Measurements from ENCODE around the gene MUC16.

Gene MUC16

DNA sequence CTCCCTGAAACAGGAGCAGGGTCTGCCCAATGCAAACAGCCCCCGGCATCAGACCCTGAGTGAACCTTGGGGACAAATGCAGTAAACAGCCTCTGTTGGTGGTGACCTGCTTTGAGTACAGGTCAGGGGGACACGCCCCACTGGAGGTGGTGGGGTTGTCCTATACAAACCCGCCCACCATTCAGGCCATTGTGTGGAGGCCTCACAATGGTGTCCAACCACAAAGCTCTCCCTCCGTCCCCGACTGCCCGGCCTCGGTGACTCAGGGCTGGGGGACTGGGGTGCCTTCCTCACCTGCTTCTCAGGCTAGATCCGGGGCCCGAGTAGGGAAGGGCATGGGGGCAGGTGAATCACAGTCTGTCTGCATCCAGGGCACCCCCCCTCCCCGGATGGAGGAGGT is 1.5 kb downstream of the MUC16 start:
- DNase-seq, result no peak

GRCh38 chr19:9000933-9001332 is 9.3 kb downstream of the MUC16 start:
- DNase-seq, result no peak

DNA sequence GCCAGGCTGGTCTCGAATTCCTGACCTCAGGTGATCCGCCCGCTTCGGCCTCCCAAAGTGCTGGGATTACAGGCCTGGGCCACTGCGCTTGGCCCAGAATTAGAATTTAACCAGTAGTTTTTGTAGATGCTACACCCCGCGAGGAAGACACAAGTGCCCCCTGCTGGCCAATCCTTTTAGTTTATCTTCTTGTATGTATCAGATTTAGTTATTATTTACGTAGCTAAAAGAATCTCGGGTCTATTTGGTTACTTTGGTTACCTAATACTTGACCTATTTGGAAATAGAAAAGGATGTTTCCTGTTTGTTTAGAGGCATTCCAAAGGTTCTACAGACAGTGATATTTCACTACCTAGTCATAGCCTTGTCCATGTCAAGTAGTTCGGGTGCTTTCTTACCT is 22.0 kb downstream of the MUC16 start:
- DNase-seq, result no peak

GRCh38 chr19:8986296-8986695 is 23.9 kb downstream of the MUC16 start:
- no peak for DNase-seq

DNA sequence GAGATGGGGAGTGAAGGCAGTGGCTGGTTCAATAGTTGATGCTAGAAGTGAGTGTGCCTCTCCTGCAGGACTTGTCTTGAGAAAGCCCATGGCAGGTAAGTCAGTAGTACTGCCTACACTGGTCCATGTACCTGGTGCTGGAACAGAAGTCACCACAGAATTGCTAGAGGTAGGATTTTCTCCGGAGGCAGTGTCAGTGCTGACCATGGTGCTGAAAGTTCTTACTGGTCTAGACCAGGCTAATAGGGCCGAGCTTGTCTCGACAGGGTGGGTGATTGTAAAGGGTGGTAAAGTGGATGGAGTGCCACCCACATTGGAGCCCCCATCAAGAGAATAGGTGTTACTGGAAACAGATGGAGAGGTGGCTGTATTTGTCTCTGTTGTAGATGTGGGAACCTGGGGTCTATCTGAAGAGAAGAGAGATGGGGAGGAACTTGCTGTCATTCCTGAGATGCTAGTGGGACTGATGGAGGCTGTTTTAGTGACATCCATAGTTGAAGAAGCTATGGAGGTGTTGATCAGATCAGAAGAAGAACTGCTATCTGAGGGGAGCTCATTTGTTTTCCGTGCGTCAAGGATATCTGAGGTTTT is 36.6 kb downstream of the MUC16 start:
- no peak for DNase-seq

DNA sequence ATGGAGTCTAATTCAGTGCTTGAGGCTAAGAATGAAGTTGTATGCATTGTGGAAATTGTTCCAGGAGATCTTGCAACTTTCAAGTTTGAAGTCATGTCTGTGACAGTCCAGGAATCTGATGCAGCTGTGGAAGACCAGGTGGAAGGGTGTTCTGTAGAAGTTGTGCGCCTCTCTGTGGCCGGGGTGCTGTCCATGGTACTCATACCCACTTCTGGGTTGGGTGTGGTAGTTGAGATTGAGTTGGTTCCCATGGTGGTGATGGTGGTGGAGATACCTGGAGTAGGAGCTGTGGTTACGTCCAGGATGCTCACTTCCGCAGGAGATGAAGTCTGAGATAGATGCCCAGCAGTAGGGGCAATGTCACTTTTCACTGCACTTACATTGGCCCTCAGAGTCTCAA is 44.3 kb downstream of the MUC16 start:
- no peak for DNase-seq
